Memory B cell (primary cell): ENCODE data around the gene PANK2.
"Not testable (repeated sequence)": the region's sequence is repeated elsewhere in the genome, so short reads cannot be mapped to it uniquely, and the experiment has no call there.

Experiments
- ATAC-seq: fragments of 150-1000 bp; cut with Tn5 transposase; 2 replicates; pipeline ENCODE4 v1.10.0; 2021; ENCODE audit warnings: low read depth, mild to moderate bottlenecking, moderate library complexity
- DNase-seq, 2 donors: peaks; one replicate each; pipeline ENCODE4 v3.0.0; 2022; ENCODE audit warnings: low spot score in 2 of 2
- H3K27ac Mint-ChIP-seq: one replicate; pipeline ENCODE4 v1.8.0; 2022; ENCODE audit warnings: mild to moderate bottlenecking, moderate library complexity, mixed read lengths
- H3K27me3 Mint-ChIP-seq: one replicate; pipeline ENCODE4 v1.8.0; 2022; ENCODE audit warnings: mixed read lengths
- H3K36me3 Mint-ChIP-seq: one replicate; pipeline ENCODE4 v1.8.0; 2022; ENCODE audit warnings: mild to moderate bottlenecking, mixed read lengths
- H3K4me1 Mint-ChIP-seq: one replicate; pipeline ENCODE4 v1.8.0; 2022; ENCODE audit warnings: mixed read lengths
- H3K4me3 Mint-ChIP-seq: one replicate; pipeline ENCODE4 v1.8.0; 2022; ENCODE audit warnings: mild to moderate bottlenecking, moderate library complexity, mixed read lengths
- H3K9me3 Mint-ChIP-seq: one replicate; pipeline ENCODE4 v1.8.0; 2022; ENCODE audit warnings: mixed read lengths

PANK2 gene

GRCh38 chr20:3878921-3879274, 10.3 kb upstream of the PANK2 start:
- H3K4me3 Mint-ChIP-seq, DNase-seq, H3K27me3 Mint-ChIP-seq, H3K9me3 Mint-ChIP-seq, H3K27ac Mint-ChIP-seq, ATAC-seq, H3K4me1 Mint-ChIP-seq: not testable (repeated sequence)
- peaks cover 11% of the 10 kb centered on the region for H3K36me3 Mint-ChIP-seq

DNA sequence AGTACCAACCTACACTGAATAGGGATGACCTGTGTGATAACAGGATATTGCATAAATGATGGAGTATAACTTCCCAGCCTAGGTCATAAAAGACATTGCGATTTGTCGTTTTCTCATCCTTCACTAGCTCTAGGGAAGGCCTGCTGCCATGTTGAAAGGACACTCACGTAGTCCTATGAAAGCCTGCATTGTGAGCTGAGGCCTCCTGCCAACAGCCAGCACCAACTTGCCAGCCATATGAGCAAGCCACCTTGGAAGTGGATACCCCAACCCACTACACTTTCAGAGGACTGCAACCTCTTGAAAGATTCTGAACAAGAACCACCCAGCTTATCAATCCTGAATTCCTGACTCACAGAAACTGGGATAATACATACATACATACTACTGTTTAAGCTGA, 3.5 kb upstream of the PANK2 start:
- peaks cover 14% of the 10 kb centered on the region for H3K4me1 Mint-ChIP-seq
- ATAC-seq: no peak
- H3K27ac Mint-ChIP-seq: no peak overlapping the region
- H3K27me3 Mint-ChIP-seq: no peaks in the 10 kb centered on the region
- no peak overlapping the region for H3K4me3 Mint-ChIP-seq
- no peak for DNase-seq
- no peaks in the 10 kb centered on the region for H3K9me3 Mint-ChIP-seq
- H3K36me3 Mint-ChIP-seq: peaks cover 3% of the 10 kb centered on the region

DNA sequence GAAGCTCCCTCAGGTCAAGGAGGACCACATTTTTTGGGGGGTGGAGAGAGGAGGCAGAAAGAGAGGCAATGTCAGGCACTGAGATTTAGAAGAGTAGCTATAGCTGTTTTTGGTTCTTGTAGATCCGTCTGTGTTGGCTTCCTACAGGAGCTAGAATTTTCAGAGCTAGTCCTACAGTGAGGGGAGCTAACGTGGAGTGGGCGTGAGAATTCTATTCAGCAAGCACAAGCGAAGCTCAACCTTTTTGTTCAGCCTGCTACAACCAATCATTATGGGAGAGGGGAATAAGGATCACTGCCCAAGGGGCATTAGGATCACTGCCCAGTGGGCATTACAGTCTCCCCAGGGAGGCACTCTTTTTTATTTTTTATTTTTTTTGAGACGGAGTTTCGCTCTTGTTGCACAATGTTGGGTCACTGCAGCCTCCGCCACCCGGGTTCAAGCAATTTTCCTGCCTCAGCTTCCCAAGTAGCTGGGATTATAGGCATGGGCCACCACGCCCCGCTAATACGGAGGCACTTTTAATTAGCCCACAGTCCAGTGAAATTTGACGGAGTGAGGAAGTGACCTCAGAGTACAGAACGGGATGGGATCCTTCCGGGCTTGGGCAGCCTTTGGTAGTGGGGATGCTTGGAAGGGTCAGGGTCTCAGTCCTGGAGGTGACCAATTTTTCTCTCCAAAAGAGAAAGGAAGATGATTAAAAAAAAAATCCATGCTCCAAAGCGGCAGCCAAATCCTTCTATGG, 1.1 kb upstream of the PANK2 start:
- peaks cover 29% of the 10 kb centered on the region for H3K4me1 Mint-ChIP-seq

GRCh38 chr20:3889489-3890397, 556 bp downstream of the PANK2 start:
- no peaks in the 10 kb centered on the region for H3K27me3 Mint-ChIP-seq
- peaks cover 37% of the 10 kb centered on the region for H3K4me1 Mint-ChIP-seq
- H3K36me3 Mint-ChIP-seq: peaks cover 5% of the 10 kb centered on the region
- ATAC-seq (no peak), DNase-seq (no peak)
- H3K27ac Mint-ChIP-seq: peak overlapping the region; percentile 94
- H3K4me3 Mint-ChIP-seq: peak overlapping the region; percentile 99
- H3K9me3 Mint-ChIP-seq: no peaks in the 10 kb centered on the region

More for the DNA sequence above, 1.1 kb upstream of the PANK2 start:
- no peak for DNase-seq
- Mint-ChIP-seq H3K9me3 (no peaks in the 10 kb centered on the region), H3K4me3 (peak overlapping the region; percentile 88), H3K27ac (peak overlapping the region; percentile 85), H3K36me3 (no peaks in the 10 kb centered on the region), H3K27me3 (no peaks in the 10 kb centered on the region)
- ATAC-seq: no peak

DNA sequence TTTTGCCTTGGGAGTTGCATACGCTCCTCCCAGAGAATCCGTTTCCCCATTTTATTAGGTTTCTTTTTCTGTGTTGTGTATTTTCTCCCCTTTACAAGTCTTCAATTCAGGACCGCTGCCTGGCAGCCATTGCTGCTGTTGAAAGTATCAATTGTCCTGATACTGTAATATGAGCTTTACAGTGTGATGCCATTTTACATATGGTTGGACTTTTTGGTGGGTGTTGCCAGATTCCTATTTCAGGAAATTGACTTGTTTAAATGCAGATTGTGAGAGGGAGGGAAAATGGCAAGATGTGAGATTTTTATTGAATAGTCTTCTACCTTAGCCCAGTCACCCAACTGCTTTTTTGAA, 1.2 kb downstream of the PANK2 start:
- Mint-ChIP-seq H3K9me3 (no peaks in the 10 kb centered on the region), H3K27me3 (no peaks in the 10 kb centered on the region), H3K27ac (peak overlapping the region; percentile 94), H3K36me3 (peaks cover 6% of the 10 kb centered on the region), H3K4me3 (peak overlapping the region; percentile 99), H3K4me1 (peaks cover 40% of the 10 kb centered on the region)
- DNase-seq (no peak), ATAC-seq (no peak)

DNA sequence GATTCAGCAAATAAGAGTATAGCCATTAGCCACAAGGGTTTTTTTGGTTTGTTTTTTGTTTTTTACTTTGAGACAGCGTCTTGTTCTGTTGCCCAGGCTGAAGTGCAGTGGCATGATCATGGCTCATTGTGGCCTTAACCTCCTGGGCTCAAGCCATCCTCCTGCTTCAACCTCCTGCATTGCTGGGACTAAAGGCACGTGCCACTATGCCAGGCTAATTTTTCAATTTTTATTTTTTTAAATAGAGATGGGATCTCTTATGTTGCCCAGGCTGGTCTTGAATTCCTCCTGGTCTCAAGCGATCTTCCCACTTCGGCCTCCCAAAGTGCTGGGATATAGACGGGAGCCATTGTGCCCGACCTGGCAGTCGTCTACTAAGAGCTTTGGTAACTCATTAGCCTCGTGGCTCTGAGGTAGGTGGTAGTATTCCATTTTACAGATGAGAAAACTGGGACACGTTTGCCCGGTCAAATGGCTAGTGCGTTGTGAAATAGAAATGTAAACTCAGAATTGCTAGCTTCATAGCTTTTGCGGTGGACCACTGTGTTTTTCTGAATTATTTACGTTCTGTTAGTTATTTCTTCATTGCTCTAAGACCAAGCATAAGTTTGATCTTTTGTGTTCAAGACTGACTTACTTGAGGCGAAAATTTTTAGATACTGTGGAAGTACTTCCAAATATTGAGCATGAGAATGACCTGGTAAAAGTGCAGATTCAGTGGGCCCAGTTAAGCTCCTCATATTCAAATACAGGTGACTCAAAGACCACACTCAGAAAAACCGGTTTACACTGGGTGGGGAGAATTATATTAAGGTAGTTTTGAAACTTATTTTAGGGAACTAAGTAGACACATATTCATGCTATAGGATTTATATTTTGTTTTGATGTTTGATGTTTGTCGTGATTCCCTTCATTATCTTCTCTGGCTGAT, 2.1 kb downstream of the PANK2 start:
- ATAC-seq (peak; percentile 11), DNase-seq (no peak)
- Mint-ChIP-seq H3K4me3 (peak overlapping the region; percentile 99), H3K9me3 (no peaks in the 10 kb centered on the region), H3K4me1 (peaks cover 40% of the 10 kb centered on the region), H3K27me3 (no peaks in the 10 kb centered on the region), H3K36me3 (peaks cover 6% of the 10 kb centered on the region), H3K27ac (peak overlapping the region; percentile 94)

DNA sequence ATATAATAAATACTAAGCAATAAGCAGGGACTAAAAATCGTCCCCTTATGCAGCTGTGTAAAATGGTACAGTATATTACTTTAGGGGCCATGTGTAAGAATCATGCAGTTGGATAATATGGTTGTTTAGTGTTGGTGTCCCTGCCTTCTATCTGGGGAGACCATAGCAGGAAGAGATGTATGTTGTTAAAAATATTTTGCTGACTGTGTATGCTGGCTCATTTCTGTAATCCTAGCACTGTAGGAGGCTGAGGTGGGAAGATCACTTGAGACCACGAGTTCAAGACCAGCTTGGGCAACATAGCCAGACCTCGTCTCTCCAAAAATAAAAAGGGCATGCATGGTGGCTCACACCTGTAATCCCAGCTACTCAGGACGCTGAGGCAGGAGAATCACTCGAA, 5.6 kb downstream of the PANK2 start:
- Mint-ChIP-seq H3K4me3 (peak overlapping the region; percentile 21), H3K4me1 (peaks cover 50% of the 10 kb centered on the region), H3K36me3 (peaks cover 11% of the 10 kb centered on the region), H3K27ac (no peak overlapping the region), H3K27me3 (no peaks in the 10 kb centered on the region), H3K9me3 (no peaks in the 10 kb centered on the region)
- no peak for ATAC-seq
- DNase-seq: no peak

- peak overlapping the region; percentile 84 for H3K27ac Mint-ChIP-seq
- H3K9me3 Mint-ChIP-seq: no peaks in the 10 kb centered on the region
- H3K36me3 Mint-ChIP-seq: peaks cover 12% of the 10 kb centered on the region
- no peak for ATAC-seq
- no peak for DNase-seq
- no peaks in the 10 kb centered on the region for H3K27me3 Mint-ChIP-seq
- peak overlapping the region; percentile 24 for H3K4me3 Mint-ChIP-seq
- peaks cover 47% of the 10 kb centered on the region for H3K4me1 Mint-ChIP-seq
Observed at GRCh38 chr20:3896302-3896701, 7.1 kb downstream of the PANK2 start.

GRCh38 chr20:3896853-3897583, 7.8 kb downstream of the PANK2 start:
- DNase-seq (no peak), ATAC-seq (peak; percentile 16)
- peak overlapping the region; percentile 73 for H3K4me3 Mint-ChIP-seq
- H3K4me1 Mint-ChIP-seq: peaks cover 48% of the 10 kb centered on the region
- H3K9me3 Mint-ChIP-seq: no peaks in the 10 kb centered on the region
- peak overlapping the region; percentile 84 for H3K27ac Mint-ChIP-seq
- H3K27me3 Mint-ChIP-seq: no peaks in the 10 kb centered on the region
- peaks cover 12% of the 10 kb centered on the region for H3K36me3 Mint-ChIP-seq

DNA sequence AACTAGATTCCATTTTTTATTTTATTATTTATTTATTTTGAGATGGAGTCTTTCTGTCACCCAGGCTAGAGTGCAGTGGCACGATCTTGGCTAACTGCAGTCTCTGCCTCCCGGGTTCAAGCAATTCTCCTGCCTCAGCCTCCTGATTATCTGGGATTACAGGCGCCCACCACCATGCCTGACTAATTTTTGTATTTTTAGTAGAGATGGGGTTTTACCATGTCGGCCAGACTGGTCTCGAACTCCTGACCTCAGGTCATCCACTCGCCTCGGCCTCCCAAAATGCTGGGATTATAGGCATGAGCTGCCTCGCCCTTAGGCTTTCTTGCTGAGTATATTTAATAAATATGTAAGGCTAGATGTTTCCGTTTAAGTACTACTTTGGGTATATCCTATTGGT, 9.0 kb downstream of the PANK2 start:
- H3K27me3 Mint-ChIP-seq, ATAC-seq, H3K27ac Mint-ChIP-seq, DNase-seq, H3K9me3 Mint-ChIP-seq: not testable (repeated sequence)
- Mint-ChIP-seq H3K36me3 (peaks cover 12% of the 10 kb centered on the region), H3K4me3 (peak overlapping the region; percentile 27), H3K4me1 (peaks cover 47% of the 10 kb centered on the region)

DNA sequence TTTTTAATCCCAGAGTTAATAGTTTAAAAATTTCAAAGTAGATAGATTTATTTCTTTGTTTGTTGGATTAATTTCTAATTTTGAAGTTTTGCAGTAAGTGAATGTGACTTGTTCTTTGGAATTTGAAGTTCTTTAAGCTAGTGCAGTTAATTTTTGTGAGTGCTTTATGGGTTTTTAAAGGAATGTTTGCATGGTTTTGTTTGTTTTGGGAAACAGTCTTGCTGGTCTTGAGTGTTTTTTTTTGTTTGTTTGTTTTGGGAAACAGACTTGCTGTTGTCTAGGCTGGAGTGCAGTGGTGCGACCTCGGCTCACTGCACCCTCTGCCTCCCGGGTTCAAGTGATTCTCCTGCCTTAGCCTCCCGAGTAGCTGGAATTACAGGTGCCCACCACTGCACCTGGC, 9.5 kb downstream of the PANK2 start:
- Mint-ChIP-seq H3K27ac (no peak overlapping the region), H3K27me3 (no peaks in the 10 kb centered on the region), H3K9me3 (no peaks in the 10 kb centered on the region), H3K36me3 (peaks cover 10% of the 10 kb centered on the region), H3K4me3 (no peak overlapping the region), H3K4me1 (peaks cover 43% of the 10 kb centered on the region)
- ATAC-seq (no peak), DNase-seq (no peak)

- peak overlapping the region; percentile 43 for H3K4me3 Mint-ChIP-seq
- H3K9me3 Mint-ChIP-seq: no peaks in the 10 kb centered on the region
- H3K36me3 Mint-ChIP-seq: peaks cover 8% of the 10 kb centered on the region
- no peak for ATAC-seq
- H3K4me1 Mint-ChIP-seq: peaks cover 44% of the 10 kb centered on the region
- no peaks in the 10 kb centered on the region for H3K27me3 Mint-ChIP-seq
- peak overlapping the region; percentile 61 for H3K27ac Mint-ChIP-seq
- DNase-seq: no peak
Observed at GRCh38 chr20:3900187-3900604, 11.0 kb downstream of the PANK2 start.

DNA sequence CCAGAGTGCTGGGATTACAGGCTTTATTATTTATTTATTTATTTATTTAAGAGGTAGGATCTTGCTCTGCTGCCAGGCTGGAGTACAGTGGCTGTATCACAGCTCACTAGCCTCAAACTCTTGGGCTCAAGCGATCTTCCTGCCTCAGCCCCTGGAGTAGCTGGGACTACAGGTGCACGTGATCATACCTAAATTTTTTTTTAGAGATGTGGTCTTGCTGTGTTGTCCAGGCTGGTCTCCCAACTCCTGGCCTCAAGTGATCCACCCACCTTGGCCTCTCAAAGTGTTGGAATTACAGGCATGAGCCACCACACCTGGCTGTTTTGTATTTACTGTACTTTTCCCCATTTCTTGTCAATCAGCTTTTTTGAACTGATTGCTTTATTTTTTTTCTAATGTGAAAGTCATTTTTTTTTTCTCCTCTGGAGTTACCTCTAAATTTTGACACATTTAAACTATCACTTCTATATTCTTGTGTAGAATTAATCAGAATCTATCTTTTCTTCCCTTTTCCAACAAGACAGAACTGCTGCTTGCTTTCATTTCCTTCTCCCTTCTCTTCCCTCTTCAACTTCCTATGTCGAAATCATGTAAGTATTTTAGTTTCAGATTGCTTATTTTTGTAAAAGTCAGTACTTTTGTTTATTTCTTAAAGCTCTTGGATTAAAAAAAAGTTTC, 12.0 kb downstream of the PANK2 start:
- Mint-ChIP-seq H3K27ac (peak overlapping the region; percentile 61), H3K9me3 (no peaks in the 10 kb centered on the region), H3K4me3 (peak overlapping the region; percentile 22), H3K27me3 (no peaks in the 10 kb centered on the region), H3K36me3 (peaks cover 8% of the 10 kb centered on the region), H3K4me1 (peaks cover 44% of the 10 kb centered on the region)
- DNase-seq (no peak), ATAC-seq (peak; percentile 52)
